DOHH2 (cell line): Measurements from ENCODE around the gene TLX3.

Source experiments
- H3F3A ChIP-seq: fragments of 200-600 bp; sonication (generic), shearing (Covaris generic); 2 replicates; pipeline ENCODE4 v1.6.0; 2016; ENCODE audit warnings: antibody characterized with exemption, mild to moderate bottlenecking; ENCODE audit not compliant: control insufficient read depth, insufficient read depth
- H3K27ac ChIP-seq: fragments of 200-600 bp; sonication (generic); 2 replicates; pipeline ENCODE4 v1.5.1; 2014; ENCODE audit warnings: low read depth, mild to moderate bottlenecking, low read length, moderate library complexity
- H3K27me3 ChIP-seq: fragments of 200-600 bp; sonication (generic); 2 replicates; pipeline ENCODE4 v1.6.1; 2014; ENCODE audit warnings: mild to moderate bottlenecking, low read length, mixed read lengths; ENCODE audit not compliant: control insufficient read depth
- H3K36me3 ChIP-seq: fragments of 200-600 bp; sonication (generic); 2 replicates; pipeline ENCODE4 v1.6.1; 2014; ENCODE audit warnings: mild to moderate bottlenecking, low read length, moderate library complexity, mixed read lengths; ENCODE audit not compliant: control insufficient read depth
- H3K4me1 ChIP-seq: fragments of 200-600 bp; sonication (generic); 2 replicates; pipeline ENCODE4 v1.6.1; 2014; ENCODE audit warnings: mild to moderate bottlenecking, low read length, mixed read lengths; ENCODE audit not compliant: control insufficient read depth
- H3K4me2 ChIP-seq: fragments of 200-600 bp; sonication (generic); 2 replicates; pipeline ENCODE4 v1.6.0; 2014; ENCODE audit warnings: mild to moderate bottlenecking, low read length, moderate library complexity
- H3K4me3 ChIP-seq: fragments of 200-600 bp; sonication (generic); 2 replicates; pipeline ENCODE4 v1.5.1; 2014; ENCODE audit warnings: mild to moderate bottlenecking, low read length, mixed read lengths
- H3K79me2 ChIP-seq: fragments of 200-600 bp; sonication (generic); 2 replicates; pipeline ENCODE4 v1.6.1; 2014; ENCODE audit warnings: mild to moderate bottlenecking, low read length, mixed read lengths; ENCODE audit not compliant: control insufficient read depth
- H3K9me2 ChIP-seq: fragments of 200-600 bp; sonication (generic); replicated peaks from 2 replicates; pipeline ENCODE4 v1.6.1; 2014; ENCODE audit warnings: mild to moderate bottlenecking, low read length, mixed read lengths; ENCODE audit not compliant: control insufficient read depth
- H3K9me3 ChIP-seq: fragments of 200-600 bp; sonication (generic); 2 replicates; pipeline ENCODE4 v1.6.1; 2014; ENCODE audit warnings: antibody characterized with exemption, low read length, mixed read lengths; ENCODE audit not compliant: control insufficient read depth, insufficient read depth
- H4K20me1 ChIP-seq: fragments of 200-600 bp; sonication (generic); 2 replicates; pipeline ENCODE4 v1.6.0; 2014; ENCODE audit warnings: low read depth, mild to moderate bottlenecking, antibody characterized with exemption, low read length, moderate library complexity; ENCODE audit not compliant: control insufficient read depth, insufficient read depth
- CTCF ChIP-seq: fragments of 200-600 bp; sonication (generic); IDR thresholded peaks from one replicate; pipeline ENCODE4 v1.5.1; 2014; ENCODE audit warnings: antibody characterized with exemption, mild to moderate bottlenecking, low read depth, low read length; ENCODE audit not compliant: poor library complexity, severe bottlenecking
- EZH2phosphoT487 ChIP-seq: fragments of 200-600 bp; sonication (generic); IDR thresholded peaks from 2 replicates; pipeline ENCODE4 v1.6.1; 2017; ENCODE audit warnings: borderline replicate concordance, mild to moderate bottlenecking, antibody characterized with exemption, low read length, moderate library complexity, mixed read lengths

TLX3 gene

GRCh38 chr5:171263181-171263580 lies 45.9 kb upstream of the TLX3 start:
- H3K4me3 ChIP-seq, result no peak overlapping the region
- peaks cover 11% of the 10 kb centered on the region for H3K27me3 ChIP-seq
- H3K36me3 ChIP-seq, result no peaks in the 10 kb centered on the region
- H3K4me2 ChIP-seq, result no peak overlapping the region
- H4K20me1 ChIP-seq, result no peaks in the 10 kb centered on the region
- TF ChIP-seq CTCF (no peak), EZH2phosphoT487 (no peak)
- H3K4me1 ChIP-seq, result peaks cover 7% of the 10 kb centered on the region
- no peaks in the 10 kb centered on the region for H3K79me2 ChIP-seq
- no peaks in the 10 kb centered on the region for H3F3A ChIP-seq
- no peak overlapping the region for H3K27ac ChIP-seq
- no peaks in the 10 kb centered on the region for H3K9me2 ChIP-seq
- H3K9me3 ChIP-seq, result no peaks in the 10 kb centered on the region

GRCh38 chr5:171264843-171265242 lies 44.2 kb upstream of the TLX3 start:
- Histone ChIP-seq H3K79me2 (no peaks in the 10 kb centered on the region), H3K27me3 (peaks cover 9% of the 10 kb centered on the region), H3F3A (no peaks in the 10 kb centered on the region), H3K4me3 (no peak overlapping the region), H3K4me2 (no peak overlapping the region), H4K20me1 (no peaks in the 10 kb centered on the region), H3K36me3 (no peaks in the 10 kb centered on the region), H3K9me2 (no peaks in the 10 kb centered on the region), H3K9me3 (no peaks in the 10 kb centered on the region), H3K27ac (no peak overlapping the region), H3K4me1 (no peaks in the 10 kb centered on the region)
- TF ChIP-seq EZH2phosphoT487 (no peak), CTCF (no peak)

- Histone ChIP-seq H3K4me2 (no peak overlapping the region), H3K4me1 (no peaks in the 10 kb centered on the region), H3K27me3 (peaks cover 5% of the 10 kb centered on the region; the same call in 1 of the 2 replicates), H3K4me3 (no peak overlapping the region), H3K9me3 (no peaks in the 10 kb centered on the region), H4K20me1 (no peaks in the 10 kb centered on the region), H3K9me2 (no peaks in the 10 kb centered on the region), H3K79me2 (no peaks in the 10 kb centered on the region), H3K27ac (no peak overlapping the region), H3K36me3 (no peaks in the 10 kb centered on the region), H3F3A (no peaks in the 10 kb centered on the region)
- TF ChIP-seq CTCF, result no peak
- TF ChIP-seq EZH2phosphoT487, result no peak
Measured at GRCh38 chr5:171268700-171269620, 40.1 kb upstream of the TLX3 start.
